Astrocyte of the spinal cord (primary cell): ENCODE measurements around the gene PIK3CG.
"Not testable (repeated sequence)": the region's sequence is repeated elsewhere in the genome, so short reads cannot be mapped to it uniquely, and the experiment has no call there.

ENCODE experiments used
- DNase-seq: peaks from one replicate; pipeline ENCODE4 v3.0.0; 2011; ENCODE audit warnings: low read depth, low spot score
- H3K4me3 ChIP-seq: 2 replicates; pipeline ENCODE4 v1.5.1; 2011; ENCODE audit warnings: low read depth, mild to moderate bottlenecking, low read length, moderate library complexity
- in situ Hi-C: cut with HindIII; loops from 2 replicates; pipeline ENCODE4 v1.10.0; 2017; ENCODE audit warnings: low sequenced_read_pairs
- TF ChIP-seq, protein P1 (sequence below): IDR thresholded peaks from 2 replicates; pipeline ENCODE4 v1.5.1; 2012; ENCODE audit warnings: low read depth, mild to moderate bottlenecking, low read length, inconsistent platforms

PIK3CG gene

DNA sequence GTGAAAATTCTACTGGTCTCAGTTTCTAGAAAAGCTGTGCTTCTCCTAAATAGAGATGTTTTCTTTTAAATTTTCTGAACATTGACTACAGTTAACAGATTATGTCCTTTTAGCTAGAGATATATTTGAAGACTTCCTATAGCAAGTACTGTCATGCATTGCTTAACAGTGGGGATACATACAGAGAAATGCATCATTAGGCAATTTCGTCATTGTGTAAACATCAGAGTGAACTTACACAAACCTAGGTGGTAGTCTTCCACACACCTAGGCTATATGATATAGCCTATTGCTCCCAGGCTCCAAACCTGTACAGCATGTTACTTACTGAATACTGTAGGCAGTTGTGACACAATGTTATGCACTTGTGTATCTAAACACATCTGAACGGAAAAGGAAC is 28.5 kb downstream of the PIK3CG start:
- TF ChIP-seq, protein P1, sequence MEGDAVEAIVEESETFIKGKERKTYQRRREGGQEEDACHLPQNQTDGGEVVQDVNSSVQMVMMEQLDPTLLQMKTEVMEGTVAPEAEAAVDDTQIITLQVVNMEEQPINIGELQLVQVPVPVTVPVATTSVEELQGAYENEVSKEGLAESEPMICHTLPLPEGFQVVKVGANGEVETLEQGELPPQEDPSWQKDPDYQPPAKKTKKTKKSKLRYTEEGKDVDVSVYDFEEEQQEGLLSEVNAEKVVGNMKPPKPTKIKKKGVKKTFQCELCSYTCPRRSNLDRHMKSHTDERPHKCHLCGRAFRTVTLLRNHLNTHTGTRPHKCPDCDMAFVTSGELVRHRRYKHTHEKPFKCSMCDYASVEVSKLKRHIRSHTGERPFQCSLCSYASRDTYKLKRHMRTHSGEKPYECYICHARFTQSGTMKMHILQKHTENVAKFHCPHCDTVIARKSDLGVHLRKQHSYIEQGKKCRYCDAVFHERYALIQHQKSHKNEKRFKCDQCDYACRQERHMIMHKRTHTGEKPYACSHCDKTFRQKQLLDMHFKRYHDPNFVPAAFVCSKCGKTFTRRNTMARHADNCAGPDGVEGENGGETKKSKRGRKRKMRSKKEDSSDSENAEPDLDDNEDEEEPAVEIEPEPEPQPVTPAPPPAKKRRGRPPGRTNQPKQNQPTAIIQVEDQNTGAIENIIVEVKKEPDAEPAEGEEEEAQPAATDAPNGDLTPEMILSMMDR = no peak
- H3K4me3 ChIP-seq = no peak overlapping the region
- no peak for DNase-seq
- in situ Hi-C loops = no loop called here

DNA sequence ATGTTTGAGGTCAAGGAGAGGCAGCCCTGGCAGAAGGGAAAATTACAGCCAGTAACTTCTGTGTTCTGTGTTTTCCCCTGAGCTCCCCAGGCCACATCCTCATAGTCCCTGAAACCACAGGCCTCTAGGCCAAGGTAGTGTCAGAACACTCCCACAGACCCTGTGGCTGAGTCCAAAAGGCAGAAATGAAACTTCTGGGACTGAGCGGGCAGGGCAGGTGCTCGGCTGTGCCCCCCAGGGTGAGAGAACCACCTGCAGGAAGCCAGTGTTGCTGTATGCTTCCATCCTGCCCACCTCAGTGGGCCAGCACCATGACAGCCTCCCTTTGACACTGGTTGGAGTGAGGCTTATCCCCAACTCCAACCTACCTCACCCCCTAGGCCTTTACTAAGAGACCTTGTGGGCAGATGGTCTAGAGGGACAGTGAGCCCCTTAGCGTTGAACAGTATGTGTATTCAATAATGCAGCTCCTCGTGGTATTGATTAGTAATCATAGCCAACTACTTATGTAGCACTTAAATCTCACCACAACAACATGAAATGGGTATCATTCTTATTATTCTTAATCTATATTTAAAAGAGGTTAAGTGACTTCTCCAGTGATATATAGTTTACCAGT is 30.3 kb downstream of the PIK3CG start:
- in situ Hi-C loops = no loop called here
- TF ChIP-seq, protein P1 = no peak
- no peak overlapping the region for H3K4me3 ChIP-seq
- no peak for DNase-seq

DNA sequence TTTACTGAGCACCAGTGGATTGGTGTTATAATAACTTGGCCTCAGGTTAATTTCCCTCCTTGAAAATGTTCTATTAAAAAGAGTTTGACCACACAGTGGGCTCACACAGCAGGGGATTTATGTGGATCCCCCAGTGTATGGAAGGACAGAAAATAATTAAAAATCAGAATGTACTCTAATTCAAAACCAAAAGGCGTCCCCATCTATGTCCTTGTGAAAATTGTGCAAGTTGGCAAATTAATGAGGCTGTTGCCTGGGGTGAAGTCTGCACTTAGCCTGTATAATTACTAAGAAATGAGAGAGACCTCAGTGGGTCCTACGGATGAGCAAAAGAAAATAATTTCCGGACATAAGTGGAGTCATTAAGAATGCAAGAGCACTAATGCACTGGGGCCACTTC is 31.1 kb downstream of the PIK3CG start:
- in situ Hi-C loops = no loop called here
- no peak for DNase-seq
- H3K4me3 ChIP-seq = no peak overlapping the region
- TF ChIP-seq, protein P1 = no peak

DNA sequence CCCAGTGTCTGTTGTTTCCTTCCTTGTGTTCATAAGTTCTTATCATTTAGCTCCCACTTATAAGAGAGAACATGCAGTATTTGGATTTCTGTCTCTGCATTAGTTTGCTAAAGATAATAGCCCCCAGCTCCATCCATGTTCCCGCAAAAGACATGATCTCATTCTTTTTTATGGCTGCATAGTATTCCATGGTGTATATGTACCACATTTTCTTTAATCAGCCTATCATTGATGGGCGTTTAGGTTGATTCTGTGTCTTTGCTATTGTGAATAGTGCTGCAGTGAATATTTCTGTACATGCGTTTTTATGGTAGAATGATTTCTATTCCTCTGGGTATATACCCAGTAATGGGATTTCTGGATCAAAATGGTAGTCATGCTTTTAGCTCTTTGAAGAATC is 32.5 kb downstream of the PIK3CG start:
- DNase-seq, in situ Hi-C loops, H3K4me3 ChIP-seq: not testable (repeated sequence)

DNA sequence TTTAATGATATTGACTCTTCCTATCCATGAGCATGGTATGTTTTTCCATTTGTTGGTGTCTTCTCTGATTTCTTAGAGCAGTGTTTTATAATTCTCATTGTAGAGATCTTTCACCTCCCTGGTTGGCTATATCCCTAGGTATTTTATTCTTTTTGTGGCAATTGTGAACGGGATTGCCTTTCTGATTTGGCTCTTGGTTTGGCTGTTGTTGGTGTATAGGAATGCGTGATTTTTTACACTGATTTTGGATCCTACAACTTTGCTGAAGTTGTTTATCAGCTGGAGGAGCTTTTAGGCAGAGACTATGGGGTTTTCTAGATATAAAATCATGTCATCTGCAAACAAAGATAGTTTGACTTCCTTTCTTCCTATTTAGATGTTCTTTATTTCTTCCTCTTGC is 33.9 kb downstream of the PIK3CG start:
- in situ Hi-C loops, DNase-seq: not testable (repeated sequence)

DNA sequence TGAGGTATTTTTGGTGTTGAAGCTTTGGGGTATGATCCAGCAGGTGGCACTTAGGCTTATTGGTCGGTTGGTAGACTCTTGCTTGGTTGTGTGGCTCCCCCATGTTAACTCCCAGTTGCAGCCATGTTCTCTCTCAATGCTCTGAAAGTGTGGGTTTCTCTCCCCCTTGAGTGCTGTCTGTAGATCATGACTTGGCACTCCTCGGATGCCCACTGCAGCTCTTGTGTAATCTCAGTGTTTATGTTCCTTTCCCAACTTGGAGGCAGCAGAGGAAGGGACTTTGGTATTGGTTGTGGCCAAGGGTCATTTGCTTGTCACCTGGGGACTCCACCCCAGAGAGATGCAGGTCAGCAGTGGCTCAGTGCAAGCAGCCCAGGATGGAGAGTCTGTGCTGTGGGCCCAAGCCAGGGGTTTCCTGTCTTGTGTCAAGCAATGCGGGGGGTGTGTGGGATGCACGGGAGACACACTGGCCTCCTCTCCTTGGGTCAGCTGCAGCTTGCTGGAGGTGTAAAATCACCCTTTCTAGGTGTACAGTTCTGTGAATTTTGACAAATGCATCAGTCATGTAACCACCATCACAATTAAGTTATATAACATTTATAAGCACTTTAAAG is 36.9 kb downstream of the PIK3CG start:
- DNase-seq = no peak
- in situ Hi-C loops = no loop called here
- H3K4me3 ChIP-seq = no peak overlapping the region
- TF ChIP-seq, protein P1 = no peak

More for the DNA sequence above, 33.9 kb downstream of the PIK3CG start:
- not testable (repeated sequence) for H3K4me3 ChIP-seq

DNA sequence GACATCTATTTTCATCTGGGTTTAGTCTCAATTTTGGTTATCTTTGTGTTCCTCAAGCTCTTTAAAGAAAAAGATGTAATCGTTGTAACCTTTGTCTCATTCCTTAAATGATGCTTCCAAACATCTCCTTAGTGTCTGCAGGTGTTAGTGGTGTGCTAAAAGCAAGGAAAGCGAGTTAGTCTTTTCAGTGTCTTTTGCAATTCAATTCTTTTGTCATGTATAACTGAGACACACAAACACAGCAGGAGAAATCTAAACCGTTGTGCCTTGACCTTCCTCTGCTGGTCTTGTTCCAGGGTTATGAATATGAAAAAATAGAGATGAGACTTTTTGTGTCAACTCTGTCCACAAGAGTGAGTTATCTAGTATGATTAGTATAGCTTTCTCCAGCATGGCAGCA is 40.7 kb downstream of the PIK3CG start:
- no peak overlapping the region for H3K4me3 ChIP-seq
- in situ Hi-C loops = no loop called here
- DNase-seq = no peak
- TF ChIP-seq, protein P1 = no peak

DNA sequence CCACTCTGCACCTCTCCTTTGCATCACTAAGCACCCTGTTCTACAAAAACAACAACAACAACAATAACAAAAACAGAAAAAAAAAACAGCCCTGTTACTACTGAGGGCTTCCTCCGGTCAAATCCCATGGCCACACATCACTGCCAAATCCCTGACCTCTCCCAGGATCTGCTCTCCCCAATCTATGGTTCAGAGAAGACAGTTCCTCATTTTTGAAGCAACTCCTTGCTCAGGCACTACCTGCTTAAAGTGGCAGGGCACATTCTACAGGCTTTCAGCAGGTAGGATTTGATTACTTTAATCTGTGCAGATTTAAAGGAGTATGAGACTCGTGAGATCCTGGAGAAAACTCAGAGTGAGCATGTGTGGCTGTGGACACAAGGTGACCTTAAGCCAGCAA is 46.9 kb downstream of the PIK3CG start:
- DNase-seq = no peak
- TF ChIP-seq, protein P1 = no peak
- in situ Hi-C loops = no loop called here
- H3K4me3 ChIP-seq = no peak overlapping the region
